Glomerular visceral epithelial cell (primary cell): ENCODE measurements around the gene P2RX2.

Experiments used
- DNase-seq: peaks from one replicate; pipeline ENCODE4 v3.0.0-alpha.2; 2016; ENCODE audit errors: extremely low spot score

The P2RX2 gene

DNA sequence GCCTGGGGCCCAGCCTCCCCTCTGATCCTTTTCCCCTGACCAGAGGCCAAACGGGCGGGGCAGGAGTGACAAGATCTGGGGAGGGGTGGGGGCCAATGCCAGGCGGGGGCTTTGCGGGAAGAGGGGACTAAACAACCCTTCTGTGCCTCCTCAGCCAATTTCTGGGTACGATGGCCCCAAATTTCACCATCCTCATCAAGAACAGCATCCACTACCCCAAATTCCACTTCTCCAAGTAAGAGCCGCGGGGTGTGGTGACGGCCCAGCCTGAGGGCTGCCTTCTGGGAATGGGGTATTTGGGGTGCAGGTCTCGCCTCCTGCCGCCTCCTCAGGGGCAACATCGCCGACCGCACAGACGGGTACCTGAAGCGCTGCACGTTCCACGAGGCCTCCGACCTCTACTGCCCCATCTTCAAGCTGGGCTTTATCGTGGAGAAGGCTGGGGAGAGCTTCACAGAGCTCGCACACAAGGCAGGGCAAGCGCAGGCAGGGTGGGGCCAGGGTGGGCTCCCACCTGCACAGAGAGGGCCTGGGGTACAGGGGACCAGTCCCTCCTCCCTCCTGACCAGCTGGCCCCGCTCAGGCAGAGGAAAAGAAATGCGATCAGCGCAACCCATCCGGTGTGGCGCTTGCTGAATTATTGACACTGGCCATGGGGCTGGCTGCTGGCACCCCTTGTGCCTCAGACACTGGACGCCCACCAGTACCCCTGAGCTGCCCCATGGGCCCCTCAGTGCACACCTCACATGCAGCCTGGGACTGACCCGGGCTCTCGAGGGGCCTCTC, 1.7 kb downstream of the P2RX2 start:
- no peak for DNase-seq

DNA sequence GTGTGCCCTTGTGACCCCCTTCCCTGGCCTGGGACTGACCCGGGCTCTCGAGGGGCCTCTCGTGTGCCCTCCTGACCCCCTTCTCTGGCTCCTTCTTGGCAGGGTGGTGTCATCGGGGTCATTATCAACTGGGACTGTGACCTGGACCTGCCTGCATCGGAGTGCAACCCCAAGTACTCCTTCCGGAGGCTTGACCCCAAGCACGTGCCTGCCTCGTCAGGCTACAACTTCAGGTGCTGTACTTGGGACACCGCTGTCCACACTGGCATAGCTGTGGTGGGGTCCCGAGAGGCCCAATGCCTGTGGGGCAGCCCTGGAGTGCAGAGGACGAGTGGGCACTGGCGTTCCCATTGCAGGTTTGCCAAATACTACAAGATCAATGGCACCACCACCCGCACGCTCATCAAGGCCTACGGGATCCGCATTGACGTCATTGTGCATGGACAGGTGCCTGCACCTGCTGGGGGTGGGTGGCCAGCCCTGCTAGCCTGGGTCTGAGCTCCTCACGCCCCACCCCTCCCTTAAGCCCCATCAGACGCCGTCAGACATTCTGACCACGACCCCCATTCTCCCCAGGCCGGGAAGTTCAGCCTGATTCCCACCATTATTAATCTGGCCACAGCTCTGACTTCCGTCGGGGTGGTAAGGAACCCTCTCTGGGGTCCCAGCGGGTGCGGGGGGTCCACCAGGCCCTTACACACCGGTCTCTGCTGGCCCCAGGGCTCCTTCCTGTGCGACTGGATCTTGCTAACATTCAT, 2.5 kb downstream of the P2RX2 start:
- DNase-seq, result no peak

GRCh38 chr12:132621657-132622435, 3.3 kb downstream of the P2RX2 start:
- no peak for DNase-seq

- peak; percentile 60 for DNase-seq
Observed at GRCh38 chr12:132622437-132623071, 4.0 kb downstream of the P2RX2 start.

GRCh38 chr12:132623072-132623869, 4.7 kb downstream of the P2RX2 start:
- no peak for DNase-seq

DNA sequence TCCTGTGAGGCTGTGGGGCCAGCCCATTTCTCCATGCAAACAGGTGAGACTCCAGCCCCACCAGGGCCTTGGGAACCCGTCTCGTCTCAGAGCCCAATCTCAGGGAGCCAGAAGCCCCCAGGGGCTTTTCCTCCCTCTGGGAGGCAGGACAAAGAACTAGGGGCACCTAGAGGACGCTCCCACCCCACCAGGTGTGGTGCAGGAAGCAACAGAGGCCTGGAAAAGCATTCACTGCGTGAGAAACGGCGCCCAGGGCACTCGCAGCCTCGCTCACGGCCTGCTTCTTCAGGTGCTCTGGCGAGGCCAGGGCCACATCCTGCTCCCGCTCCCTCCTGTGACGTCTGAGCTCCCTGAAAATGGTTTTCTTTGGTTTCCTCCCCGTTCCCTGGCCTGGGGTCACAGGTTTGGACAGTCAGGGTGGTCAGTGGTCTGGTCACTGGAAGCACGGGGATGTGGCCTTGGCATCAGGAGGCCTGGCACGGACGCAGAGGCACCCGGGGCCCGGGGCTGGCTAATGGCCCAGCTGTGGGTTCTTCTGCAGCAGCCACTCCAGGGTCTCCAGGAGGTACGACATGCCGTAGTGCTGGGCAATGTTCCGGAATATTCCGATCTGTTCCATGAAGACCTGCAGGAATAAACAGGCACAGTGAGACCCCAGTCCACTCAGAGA, 5.7 kb downstream of the P2RX2 start:
- DNase-seq, result no peak

DNA sequence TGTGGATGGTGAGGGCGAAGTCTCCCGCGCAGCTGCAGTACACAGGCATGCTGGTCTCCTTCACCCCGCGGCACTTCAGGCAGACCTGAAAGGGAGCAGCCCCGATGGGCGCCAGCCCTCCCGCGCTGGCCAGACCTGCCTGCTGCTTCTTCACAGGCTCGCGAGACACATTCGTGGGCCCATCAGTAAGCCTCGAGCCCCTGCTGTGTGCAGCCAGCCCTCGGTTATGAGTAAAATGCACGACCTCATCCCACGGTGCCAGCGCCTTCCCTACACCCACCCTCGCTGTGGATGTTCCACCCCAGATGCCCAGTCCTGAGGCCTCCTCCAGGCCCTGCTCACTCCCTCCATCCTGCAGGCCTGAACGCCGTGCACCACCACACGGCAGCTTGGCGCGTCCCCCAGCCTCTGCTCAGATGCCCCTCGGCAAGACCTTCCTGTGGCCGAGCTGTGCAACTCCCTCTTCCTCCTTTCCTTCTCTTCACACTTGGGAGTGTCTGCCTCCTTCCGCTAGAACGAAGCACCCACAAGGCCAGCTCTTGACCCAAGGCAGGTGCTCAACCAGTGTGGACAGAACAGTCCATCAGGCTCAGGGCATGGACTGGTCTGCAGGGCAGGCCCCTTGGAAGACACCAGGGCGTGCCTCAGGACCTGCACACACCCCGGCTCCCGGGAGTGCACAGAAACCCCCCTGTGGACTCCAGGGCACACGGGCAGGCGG, 6.5 kb downstream of the P2RX2 start:
- DNase-seq, result no peak

DNA sequence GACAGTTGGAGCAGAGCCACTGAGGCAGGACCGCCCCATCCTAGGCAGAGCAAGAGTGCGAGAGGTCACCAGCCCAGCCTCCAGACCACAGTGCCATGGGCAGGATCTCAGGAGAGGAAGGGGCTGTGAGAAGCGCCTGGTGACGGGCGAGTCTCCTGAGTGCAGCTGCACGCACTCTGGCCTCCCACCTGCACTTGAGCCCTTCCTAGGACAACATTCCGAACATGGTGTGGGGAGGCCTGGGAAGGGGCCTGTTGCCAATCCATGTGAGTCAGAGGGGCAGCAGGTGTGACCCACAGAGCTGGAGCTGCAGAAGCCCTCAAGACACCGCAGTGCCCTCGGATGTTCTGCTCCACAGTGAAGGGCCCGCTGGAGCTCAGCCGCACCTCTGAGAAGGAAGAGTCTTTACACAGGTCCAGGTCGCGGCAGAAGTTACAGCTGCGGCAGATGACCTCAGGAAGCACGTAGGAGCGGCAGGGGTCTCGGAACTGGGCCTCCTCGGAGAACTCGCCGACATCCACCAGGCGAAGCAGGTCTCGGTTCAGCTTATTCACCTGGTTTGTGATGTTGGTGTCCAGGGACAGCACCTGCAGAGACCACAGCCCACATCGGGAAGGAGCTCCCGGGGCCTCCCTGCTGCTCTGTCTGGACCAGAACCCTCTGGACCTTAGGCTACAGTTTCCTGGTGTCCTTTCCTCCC, 7.3 kb downstream of the P2RX2 start:
- DNase-seq, result no peak

DNA sequence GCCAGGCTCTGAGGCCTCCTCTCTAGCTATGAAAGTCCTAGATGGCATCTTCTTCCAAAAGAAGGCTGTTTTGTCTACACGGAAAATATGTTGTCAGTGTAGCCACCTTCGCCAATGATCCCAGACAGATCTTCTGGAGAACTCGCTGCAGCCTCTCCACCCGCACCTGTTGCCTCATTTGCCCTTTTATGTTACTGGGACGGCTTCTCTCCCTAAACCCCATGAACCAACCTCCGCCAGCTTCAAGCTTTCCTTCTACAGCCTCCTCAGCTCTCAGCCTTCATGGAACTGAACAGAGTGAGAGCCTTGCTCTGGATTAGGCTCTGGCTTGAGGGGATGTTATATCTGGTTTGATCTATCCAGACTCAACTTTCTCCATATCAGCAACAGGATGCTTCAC, 10.8 kb downstream of the P2RX2 start:
- no peak for DNase-seq

- DNase-seq, result no peak
Observed at GRCh38 chr12:132630672-132631071, 12.1 kb downstream of the P2RX2 start.

- DNase-seq, result no peak
Observed at GRCh38 chr12:132631666-132632065, 13.1 kb downstream of the P2RX2 start.

- DNase-seq, result no peak
Observed at GRCh38 chr12:132632521-132633228, 14.1 kb downstream of the P2RX2 start.

GRCh38 chr12:132633398-132633797, 14.8 kb downstream of the P2RX2 start:
- DNase-seq, result no peak

DNA sequence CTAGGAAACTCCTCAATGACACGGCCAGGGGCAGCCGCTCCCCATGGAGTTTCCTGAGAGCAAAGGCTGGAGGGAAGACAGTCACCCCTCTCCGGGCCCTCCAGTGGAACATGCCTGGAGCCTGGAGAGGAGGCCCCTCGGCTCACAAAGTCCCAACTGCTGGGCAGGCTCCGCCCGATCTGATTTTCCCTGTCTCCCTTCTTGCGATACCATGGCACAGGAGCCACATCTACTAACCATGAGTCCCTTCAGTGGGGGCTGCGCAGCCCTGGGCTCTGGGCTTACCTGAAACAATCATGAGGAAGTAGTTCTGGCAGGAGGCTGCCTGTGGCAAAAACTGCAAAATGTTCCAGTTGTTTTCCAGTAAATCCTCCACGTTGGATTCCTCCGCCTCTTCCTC, 15.3 kb downstream of the P2RX2 start:
- DNase-seq, result no peak

DNA sequence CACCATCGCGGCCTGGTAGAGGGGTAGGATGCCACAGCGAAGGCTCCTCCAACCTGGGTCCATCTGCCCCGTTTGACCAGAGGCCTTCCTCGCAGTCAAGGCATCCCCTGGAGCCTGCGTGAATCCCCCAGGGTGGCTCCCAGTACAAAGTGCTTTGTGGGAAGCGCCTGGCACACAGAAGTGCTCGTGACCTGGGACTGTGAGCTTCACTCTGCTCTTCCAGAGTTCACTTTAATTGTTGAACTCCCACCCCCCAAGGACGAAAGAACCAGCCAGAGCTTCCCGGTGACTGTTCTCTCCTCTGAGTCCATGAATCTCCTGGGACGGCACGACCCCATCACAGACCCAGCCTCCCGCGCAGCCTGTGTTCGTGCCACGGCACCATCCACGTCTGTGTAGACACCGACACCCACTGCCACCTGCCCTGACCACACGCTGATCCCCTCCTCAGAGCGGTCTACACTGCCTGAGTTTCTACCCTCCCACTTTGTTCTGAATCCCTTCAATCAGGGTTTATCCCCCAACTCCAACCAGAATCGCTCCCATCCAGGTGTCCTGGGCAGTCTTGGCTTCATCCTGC, 15.9 kb downstream of the P2RX2 start:
- no peak for DNase-seq

- no peak for DNase-seq
Observed at GRCh38 chr12:132635076-132635955, 16.7 kb downstream of the P2RX2 start.

DNA sequence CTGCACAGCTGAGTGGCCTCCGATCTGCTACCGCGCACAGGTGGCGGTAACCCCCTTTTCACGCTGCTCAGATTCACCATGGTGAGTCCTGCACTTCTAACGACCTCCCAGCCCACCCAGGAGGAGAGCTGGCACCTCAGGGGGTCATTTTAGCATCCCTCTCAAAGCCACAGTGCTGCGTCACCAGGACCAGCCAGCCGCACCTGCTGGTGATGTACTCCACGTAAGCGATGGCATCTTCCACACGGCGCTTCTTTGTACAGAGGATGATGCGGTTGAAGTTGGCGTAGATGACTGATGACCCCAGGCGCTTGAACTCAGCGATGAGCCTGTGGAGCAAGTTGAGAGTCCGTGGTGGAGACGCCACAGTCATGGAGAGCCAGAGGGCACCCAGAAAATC, 19.2 kb downstream of the P2RX2 start:
- no peak for DNase-seq
